HEK293 (cell line): Measurements from ENCODE around the gene SUMF1.

ENCODE experiments used
- CTCF ChIA-PET: fragments of 350-600 bp; formaldehyde crosslinking; extraction: SDS; loops from one replicate; lab custom pipeline; 2021; ENCODE audit warnings: antibody characterized with exemption; lab: Yijun Ruan, JAX
- POLR2A ChIA-PET: fragments of 300-600 bp; formaldehyde crosslinking; extraction: SDS; loops from one replicate; lab custom pipeline; 2020; ENCODE audit warnings: antibody characterized with exemption, inconsistent platforms; lab: Yijun Ruan, JAX
- H3K27ac ChIP-seq: fragments of 200-500 bp; sonication (Bioruptor generic); 2 replicates; pipeline ENCODE4 v1.5.1; 2014; ENCODE audit warnings: low read depth, low read length, control low read depth, inconsistent platforms; ENCODE audit errors: extremely low read depth
- H3K36me3 ChIP-seq, 2 experiments: fragments of 200-500 bp in 1 of 2; sonication (Bioruptor generic) in 1 of 2; 1 replicate in 1 of 2; 2 replicates in 1 of 2; pipeline ENCODE4 v1.5.1; 2014 to 2017; ENCODE audit warnings: inconsistent platforms in 2 of 2, low read length in 2 of 2; ENCODE audit not compliant: control insufficient read depth in 2 of 2, insufficient read depth in 1 of 2
- H3K4me1 ChIP-seq: fragments of 200-500 bp; sonication (Bioruptor generic); 2 replicates; pipeline ENCODE4 v1.5.1; 2014; ENCODE audit warnings: mild to moderate bottlenecking, low read length, inconsistent platforms; ENCODE audit not compliant: control insufficient read depth, insufficient read depth
- H3K4me3 ChIP-seq: 2 replicates; pipeline ENCODE4 v1.5.1; 2011; ENCODE audit warnings: low read depth, mild to moderate bottlenecking, control low read depth, low read length, moderate library complexity
- H3K9me3 ChIP-seq: fragments of 200-500 bp; sonication (Bioruptor generic); 2 replicates; pipeline ENCODE4 v1.5.1; 2014; ENCODE audit warnings: low read depth, low read length, inconsistent platforms; ENCODE audit not compliant: control insufficient read depth, insufficient read depth
- SP2 ChIP-seq: fragments of 450-650 bp; formaldehyde crosslinking; IDR thresholded peaks from 2 replicates; pipeline ENCODE4 v1.5.1; 2016; ENCODE audit warnings: missing biosample characterization, missing genetic modification characterization
- ZFP3 ChIP-seq: fragments of 450-650 bp; formaldehyde crosslinking; IDR thresholded peaks from 2 replicates; pipeline ENCODE4 v1.5.1; 2016; ENCODE audit warnings: low read depth, missing biosample characterization, missing genetic modification characterization
- ZFP37 ChIP-seq: fragments of 450-650 bp; formaldehyde crosslinking; IDR thresholded peaks from 2 replicates; pipeline ENCODE4 v1.5.1; 2016; ENCODE audit warnings: missing biosample characterization, missing genetic modification characterization
- ZNF10 ChIP-seq: fragments of 450-650 bp; formaldehyde crosslinking; IDR thresholded peaks from 2 replicates; pipeline ENCODE4 v1.5.1; 2017; ENCODE audit warnings: missing biosample characterization, missing genetic modification characterization
- ZNF114 ChIP-seq: fragments of 450-650 bp; formaldehyde crosslinking; IDR thresholded peaks from 2 replicates; pipeline ENCODE4 v1.5.0; 2017; ENCODE audit warnings: missing biosample characterization, missing genetic modification characterization
- ZNF133 ChIP-seq: fragments of 450-650 bp; formaldehyde crosslinking; IDR thresholded peaks from 2 replicates; pipeline ENCODE4 v1.5.1; 2016; ENCODE audit warnings: missing biosample characterization, missing genetic modification characterization
- ZNF16 ChIP-seq: fragments of 450-650 bp; formaldehyde crosslinking; IDR thresholded peaks from 2 replicates; pipeline ENCODE4 v1.5.1; 2016; ENCODE audit warnings: low read depth, missing biosample characterization, missing genetic modification characterization
- ZNF239 ChIP-seq: fragments of 450-650 bp; formaldehyde crosslinking; IDR thresholded peaks from 2 replicates; pipeline ENCODE4 v1.5.1; 2016; ENCODE audit warnings: missing biosample characterization, missing genetic modification characterization
- ZNF311 ChIP-seq: fragments of 450-650 bp; formaldehyde crosslinking; IDR thresholded peaks from 2 replicates; pipeline ENCODE4 v1.5.1; 2017; ENCODE audit warnings: missing biosample characterization, missing genetic modification characterization, borderline replicate concordance
- ZNF350 ChIP-seq: fragments of 450-650 bp; formaldehyde crosslinking; IDR thresholded peaks from 2 replicates; pipeline ENCODE4 v1.5.0; 2017; ENCODE audit warnings: missing biosample characterization, mild to moderate bottlenecking, missing genetic modification characterization
- ZNF354C ChIP-seq: fragments of 450-650 bp; formaldehyde crosslinking; IDR thresholded peaks from 2 replicates; pipeline ENCODE4 v1.5.1; 2016; ENCODE audit warnings: missing biosample characterization, missing genetic modification characterization, low read depth, borderline replicate concordance
- ZNF426 ChIP-seq: fragments of 450-650 bp; formaldehyde crosslinking; IDR thresholded peaks from 2 replicates; pipeline ENCODE4 v1.5.1; 2017; ENCODE audit warnings: missing biosample characterization, missing genetic modification characterization, mild to moderate bottlenecking, inconsistent platforms, moderate library complexity
- ZNF501 ChIP-seq: fragments of 450-650 bp; formaldehyde crosslinking; IDR thresholded peaks from 2 replicates; pipeline ENCODE4 v1.5.1; 2016; ENCODE audit warnings: missing biosample characterization, missing genetic modification characterization
- ZNF560 ChIP-seq: fragments of 450-650 bp; formaldehyde crosslinking; IDR thresholded peaks from 2 replicates; pipeline ENCODE4 v1.5.1; 2017; ENCODE audit warnings: missing biosample characterization, missing genetic modification characterization, borderline replicate concordance
- ZNF621 ChIP-seq: fragments of 450-650 bp; formaldehyde crosslinking; IDR thresholded peaks from 2 replicates; pipeline ENCODE4 v1.5.1; 2017; ENCODE audit warnings: missing biosample characterization, missing genetic modification characterization
- ZNF624 ChIP-seq: fragments of 450-650 bp; formaldehyde crosslinking; IDR thresholded peaks from 2 replicates; pipeline ENCODE4 v1.5.1; 2017; ENCODE audit warnings: missing biosample characterization, missing genetic modification characterization
- ZNF629 ChIP-seq: fragments of 450-650 bp; formaldehyde crosslinking; IDR thresholded peaks from 2 replicates; pipeline ENCODE4 v1.5.1; 2017; ENCODE audit warnings: missing biosample characterization, missing genetic modification characterization
- ZNF645 ChIP-seq: fragments of 450-650 bp; formaldehyde crosslinking; IDR thresholded peaks from 2 replicates; pipeline ENCODE4; 2016; ENCODE audit warnings: missing biosample characterization, missing genetic modification characterization
- ZNF707 ChIP-seq: fragments of 450-650 bp; formaldehyde crosslinking; IDR thresholded peaks from 2 replicates; pipeline ENCODE4 v1.5.1; 2016; ENCODE audit warnings: missing biosample characterization, missing genetic modification characterization
- ZNF768 ChIP-seq: fragments of 450-650 bp; formaldehyde crosslinking; IDR thresholded peaks from 2 replicates; pipeline ENCODE4 v1.5.1; 2018; ENCODE audit warnings: missing biosample characterization, mild to moderate bottlenecking, missing genetic modification characterization
- TF ChIP-seq, protein P1 (sequence below): fragments of 450-650 bp; formaldehyde crosslinking; IDR thresholded peaks from 2 replicates; pipeline ENCODE4 v1.5.1; 2016; ENCODE audit warnings: missing biosample characterization, missing genetic modification characterization
- TF ChIP-seq, protein P2 (sequence below): fragments of 450-650 bp; formaldehyde crosslinking; IDR thresholded peaks from 2 replicates; pipeline ENCODE4 v1.5.1; 2017; ENCODE audit warnings: missing biosample characterization, missing genetic modification characterization
- TF ChIP-seq, protein P3 (sequence below): fragments of 450-650 bp; formaldehyde crosslinking; IDR thresholded peaks from 2 replicates; pipeline ENCODE4 v1.5.1; 2016; ENCODE audit warnings: missing biosample characterization, missing genetic modification characterization
- TF ChIP-seq, protein P4 (sequence below): fragments of 450-650 bp; formaldehyde crosslinking; IDR thresholded peaks from 2 replicates; pipeline ENCODE4 v1.5.0; 2017; ENCODE audit warnings: missing biosample characterization, missing genetic modification characterization, borderline replicate concordance

The SUMF1 gene

DNA sequence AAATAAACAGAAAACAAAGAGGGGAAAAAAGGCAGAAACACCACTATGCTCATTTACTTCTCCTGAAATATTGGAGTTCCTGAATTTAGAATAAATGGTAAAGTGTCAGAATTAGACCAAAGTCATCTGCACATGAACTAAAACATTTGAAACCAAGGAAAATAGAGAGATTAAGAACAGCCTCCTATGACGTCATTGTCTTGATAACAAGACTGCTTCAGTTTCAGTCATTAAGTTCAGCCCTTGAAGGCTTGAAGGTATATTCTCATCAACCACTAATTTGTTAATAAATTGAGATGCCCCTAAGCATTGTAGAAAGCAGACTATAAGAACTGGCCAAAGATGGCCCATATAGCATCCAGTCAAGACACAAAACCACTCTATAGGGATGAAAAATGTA, 2.5 kb downstream of the SUMF1 start:
- POLR2A ChIA-PET = no interaction called here
- CTCF ChIA-PET = no interaction called here

GRCh38 chr3:4462369-4463040, 4.6 kb downstream of the SUMF1 start:
- ChIA-PET CTCF (interaction anchor here (0.7 kb wide), 2 partner anchors 111 to 513 kb away, joined by 3 to 5 read pairs; no protein-coding TSS in a partner anchor), POLR2A (interaction anchor here (0.5 kb wide), 1 partner anchor 23 kb away, joined by 3 read pairs; no protein-coding TSS in a partner anchor)
- TF ChIP-seq, protein P1, sequence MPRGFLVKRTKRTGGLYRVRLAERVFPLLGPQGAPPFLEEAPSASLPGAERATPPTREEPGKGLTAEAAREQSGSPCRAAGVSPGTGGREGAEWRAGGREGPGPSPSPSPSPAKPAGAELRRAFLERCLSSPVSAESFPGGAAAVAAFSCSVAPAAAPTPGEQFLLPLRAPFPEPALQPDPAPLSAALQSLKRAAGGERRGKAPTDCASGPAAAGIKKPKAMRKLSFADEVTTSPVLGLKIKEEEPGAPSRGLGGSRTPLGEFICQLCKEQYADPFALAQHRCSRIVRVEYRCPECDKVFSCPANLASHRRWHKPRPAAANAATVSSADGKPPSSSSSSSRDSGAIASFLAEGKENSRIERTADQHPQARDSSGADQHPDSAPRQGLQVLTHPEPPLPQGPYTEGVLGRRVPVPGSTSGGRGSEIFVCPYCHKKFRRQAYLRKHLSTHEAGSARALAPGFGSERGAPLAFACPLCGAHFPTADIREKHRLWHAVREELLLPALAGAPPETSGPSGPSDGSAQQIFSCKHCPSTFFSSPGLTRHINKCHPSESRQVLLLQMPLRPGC (tag by site-specific recombination) = no peak
- TF ChIP-seq ZNF707 (tag by site-specific recombination) (no peak), ZFP3 (tag by site-specific recombination) (no peak), ZNF350 (tag by site-specific recombination) (no peak), ZNF426 (no peak), ZNF114 (no peak), ZNF621 (tag by site-specific recombination) (no peak), ZNF768 (tag by site-specific recombination) (no peak), ZNF239 (tag by site-specific recombination) (no peak), ZNF645 (tag by site-specific recombination) (no peak)
- TF ChIP-seq, protein P2, sequence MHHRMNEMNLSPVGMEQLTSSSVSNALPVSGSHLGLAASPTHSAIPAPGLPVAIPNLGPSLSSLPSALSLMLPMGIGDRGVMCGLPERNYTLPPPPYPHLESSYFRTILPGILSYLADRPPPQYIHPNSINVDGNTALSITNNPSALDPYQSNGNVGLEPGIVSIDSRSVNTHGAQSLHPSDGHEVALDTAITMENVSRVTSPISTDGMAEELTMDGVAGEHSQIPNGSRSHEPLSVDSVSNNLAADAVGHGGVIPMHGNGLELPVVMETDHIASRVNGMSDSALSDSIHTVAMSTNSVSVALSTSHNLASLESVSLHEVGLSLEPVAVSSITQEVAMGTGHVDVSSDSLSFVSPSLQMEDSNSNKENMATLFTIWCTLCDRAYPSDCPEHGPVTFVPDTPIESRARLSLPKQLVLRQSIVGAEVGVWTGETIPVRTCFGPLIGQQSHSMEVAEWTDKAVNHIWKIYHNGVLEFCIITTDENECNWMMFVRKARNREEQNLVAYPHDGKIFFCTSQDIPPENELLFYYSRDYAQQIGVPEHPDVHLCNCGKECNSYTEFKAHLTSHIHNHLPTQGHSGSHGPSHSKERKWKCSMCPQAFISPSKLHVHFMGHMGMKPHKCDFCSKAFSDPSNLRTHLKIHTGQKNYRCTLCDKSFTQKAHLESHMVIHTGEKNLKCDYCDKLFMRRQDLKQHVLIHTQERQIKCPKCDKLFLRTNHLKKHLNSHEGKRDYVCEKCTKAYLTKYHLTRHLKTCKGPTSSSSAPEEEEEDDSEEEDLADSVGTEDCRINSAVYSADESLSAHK (tag by site-specific recombination) = no peak
- Histone ChIP-seq H3K36me3 (no peaks in the 10 kb centered on the region), H3K27ac (no peak overlapping the region), H3K9me3 (no peaks in the 10 kb centered on the region), H3K4me1 (no peaks in the 10 kb centered on the region), H3K4me3 (no peak overlapping the region)

More for the DNA sequence above, 2.5 kb downstream of the SUMF1 start:
- Histone ChIP-seq H3K4me1 (no peaks in the 10 kb centered on the region), H3K36me3 (no peaks in the 10 kb centered on the region), H3K4me3 (no peak overlapping the region), H3K27ac (no peak overlapping the region), H3K9me3 (no peaks in the 10 kb centered on the region)
- no peak for TF ChIP-seq SP2 (tag by site-specific recombination)
- no peak for TF ChIP-seq ZNF354C (tag by site-specific recombination)
- TF ChIP-seq, protein P3, sequence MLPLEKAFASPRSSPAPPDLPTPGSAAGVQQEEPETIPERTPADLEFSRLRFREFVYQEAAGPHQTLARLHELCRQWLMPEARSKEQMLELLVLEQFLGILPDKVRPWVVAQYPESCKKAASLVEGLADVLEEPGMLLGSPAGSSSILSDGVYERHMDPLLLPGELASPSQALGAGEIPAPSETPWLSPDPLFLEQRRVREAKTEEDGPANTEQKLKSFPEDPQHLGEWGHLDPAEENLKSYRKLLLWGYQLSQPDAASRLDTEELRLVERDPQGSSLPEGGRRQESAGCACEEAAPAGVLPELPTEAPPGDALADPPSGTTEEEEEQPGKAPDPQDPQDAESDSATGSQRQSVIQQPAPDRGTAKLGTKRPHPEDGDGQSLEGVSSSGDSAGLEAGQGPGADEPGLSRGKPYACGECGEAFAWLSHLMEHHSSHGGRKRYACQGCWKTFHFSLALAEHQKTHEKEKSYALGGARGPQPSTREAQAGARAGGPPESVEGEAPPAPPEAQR (tag by site-specific recombination) = no peak
- TF ChIP-seq ZNF560 (tag by site-specific recombination) = no peak
- TF ChIP-seq ZNF311 = no peak
- no peak for TF ChIP-seq ZNF624 (tag by site-specific recombination)
- TF ChIP-seq ZNF16 (tag by site-specific recombination) = no peak
- no peak for TF ChIP-seq ZNF501 (tag by site-specific recombination)
- TF ChIP-seq ZFP37 (tag by site-specific recombination) = no peak
- TF ChIP-seq, protein P4, sequence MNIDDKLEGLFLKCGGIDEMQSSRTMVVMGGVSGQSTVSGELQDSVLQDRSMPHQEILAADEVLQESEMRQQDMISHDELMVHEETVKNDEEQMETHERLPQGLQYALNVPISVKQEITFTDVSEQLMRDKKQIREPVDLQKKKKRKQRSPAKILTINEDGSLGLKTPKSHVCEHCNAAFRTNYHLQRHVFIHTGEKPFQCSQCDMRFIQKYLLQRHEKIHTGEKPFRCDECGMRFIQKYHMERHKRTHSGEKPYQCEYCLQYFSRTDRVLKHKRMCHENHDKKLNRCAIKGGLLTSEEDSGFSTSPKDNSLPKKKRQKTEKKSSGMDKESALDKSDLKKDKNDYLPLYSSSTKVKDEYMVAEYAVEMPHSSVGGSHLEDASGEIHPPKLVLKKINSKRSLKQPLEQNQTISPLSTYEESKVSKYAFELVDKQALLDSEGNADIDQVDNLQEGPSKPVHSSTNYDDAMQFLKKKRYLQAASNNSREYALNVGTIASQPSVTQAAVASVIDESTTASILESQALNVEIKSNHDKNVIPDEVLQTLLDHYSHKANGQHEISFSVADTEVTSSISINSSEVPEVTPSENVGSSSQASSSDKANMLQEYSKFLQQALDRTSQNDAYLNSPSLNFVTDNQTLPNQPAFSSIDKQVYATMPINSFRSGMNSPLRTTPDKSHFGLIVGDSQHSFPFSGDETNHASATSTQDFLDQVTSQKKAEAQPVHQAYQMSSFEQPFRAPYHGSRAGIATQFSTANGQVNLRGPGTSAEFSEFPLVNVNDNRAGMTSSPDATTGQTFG (tag by site-specific recombination) = no peak
- no peak for TF ChIP-seq ZNF10
- no peak for TF ChIP-seq ZNF629 (tag by site-specific recombination)
- TF ChIP-seq ZNF133 (tag by site-specific recombination) = no peak
